ENCODE measurements around the gene SSTR4. TPM values are rescaled to one million over a fixed set of nuclear protein-coding genes. Genes with fewer than 3 reads are reported as not detected.

SSTR4 gene
- total and polyA plus RNA-seq, 4 donors, result 0.06 TPM; not detected in 3

DNA sequence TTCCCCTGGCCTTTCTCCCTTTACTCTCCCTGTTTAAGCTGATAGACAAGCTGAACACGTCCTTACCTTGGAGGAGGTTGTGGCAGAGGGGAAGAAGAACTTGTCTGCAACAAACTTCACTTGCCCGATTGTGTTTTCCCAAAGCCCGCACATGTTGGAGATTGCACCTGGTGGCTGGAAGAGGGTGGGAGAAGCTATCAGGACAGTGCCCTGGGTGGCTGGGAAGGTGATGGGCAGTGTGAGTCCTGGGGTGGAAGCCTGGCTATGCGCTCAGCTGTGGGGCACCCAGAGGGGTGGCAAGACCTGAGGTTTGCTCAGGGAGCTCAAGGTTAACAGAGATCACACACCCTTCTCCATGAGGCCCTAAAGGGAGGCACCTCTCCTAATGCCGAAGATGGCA lies 25.0 kb upstream of the SSTR4 start:
- H3K4me3 ChIP-seq, result no peak overlapping the region
- WGBS, 2 donors, result 72 to 87% methylated on average over 5 of the region's 5 CpGs
- H3K9ac ChIP-seq (ENCODE audit: insufficient read depth in 1 of 2, low read length in 2 of 2), result no peak overlapping the region
- H3K27me3 ChIP-seq (ENCODE audit: control insufficient read depth in 3 of 3, insufficient read depth in 3 of 3, low read length in 2 of 3), result no peaks in the 10 kb centered on the region
- no peaks in the 10 kb centered on the region for H3K36me3 ChIP-seq (ENCODE audit: control insufficient read depth in 4 of 4, insufficient read depth in 4 of 4, low read length in 4 of 4)
- H3K9me3 ChIP-seq (ENCODE audit: control insufficient read depth in 4 of 4, insufficient read depth in 3 of 4, low read length in 3 of 4), result peaks cover 0 to 2% (median 0%) of the 10 kb centered on the region in 4 donors
- ATAC-seq (ENCODE audit: insufficient read depth, low FRiP score) (no peak), DNase-seq (no peak)
- H3K27ac ChIP-seq (ENCODE audit: low read depth in 1 of 2, low read length in 1 of 2), result no peak overlapping the region
- peaks cover 0 to 4% (median 0%) of the 10 kb centered on the region in 5 donors for H3K4me1 ChIP-seq (ENCODE audit: control insufficient read depth in 5 of 5, insufficient read depth in 5 of 5, low read length in 5 of 5)
- TF ChIP-seq, protein P1, sequence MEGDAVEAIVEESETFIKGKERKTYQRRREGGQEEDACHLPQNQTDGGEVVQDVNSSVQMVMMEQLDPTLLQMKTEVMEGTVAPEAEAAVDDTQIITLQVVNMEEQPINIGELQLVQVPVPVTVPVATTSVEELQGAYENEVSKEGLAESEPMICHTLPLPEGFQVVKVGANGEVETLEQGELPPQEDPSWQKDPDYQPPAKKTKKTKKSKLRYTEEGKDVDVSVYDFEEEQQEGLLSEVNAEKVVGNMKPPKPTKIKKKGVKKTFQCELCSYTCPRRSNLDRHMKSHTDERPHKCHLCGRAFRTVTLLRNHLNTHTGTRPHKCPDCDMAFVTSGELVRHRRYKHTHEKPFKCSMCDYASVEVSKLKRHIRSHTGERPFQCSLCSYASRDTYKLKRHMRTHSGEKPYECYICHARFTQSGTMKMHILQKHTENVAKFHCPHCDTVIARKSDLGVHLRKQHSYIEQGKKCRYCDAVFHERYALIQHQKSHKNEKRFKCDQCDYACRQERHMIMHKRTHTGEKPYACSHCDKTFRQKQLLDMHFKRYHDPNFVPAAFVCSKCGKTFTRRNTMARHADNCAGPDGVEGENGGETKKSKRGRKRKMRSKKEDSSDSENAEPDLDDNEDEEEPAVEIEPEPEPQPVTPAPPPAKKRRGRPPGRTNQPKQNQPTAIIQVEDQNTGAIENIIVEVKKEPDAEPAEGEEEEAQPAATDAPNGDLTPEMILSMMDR (IDR thresholded peaks at IDR 0.05; ENCODE audit: control extremely low read depth, extremely low read depth), result no peak

DNA sequence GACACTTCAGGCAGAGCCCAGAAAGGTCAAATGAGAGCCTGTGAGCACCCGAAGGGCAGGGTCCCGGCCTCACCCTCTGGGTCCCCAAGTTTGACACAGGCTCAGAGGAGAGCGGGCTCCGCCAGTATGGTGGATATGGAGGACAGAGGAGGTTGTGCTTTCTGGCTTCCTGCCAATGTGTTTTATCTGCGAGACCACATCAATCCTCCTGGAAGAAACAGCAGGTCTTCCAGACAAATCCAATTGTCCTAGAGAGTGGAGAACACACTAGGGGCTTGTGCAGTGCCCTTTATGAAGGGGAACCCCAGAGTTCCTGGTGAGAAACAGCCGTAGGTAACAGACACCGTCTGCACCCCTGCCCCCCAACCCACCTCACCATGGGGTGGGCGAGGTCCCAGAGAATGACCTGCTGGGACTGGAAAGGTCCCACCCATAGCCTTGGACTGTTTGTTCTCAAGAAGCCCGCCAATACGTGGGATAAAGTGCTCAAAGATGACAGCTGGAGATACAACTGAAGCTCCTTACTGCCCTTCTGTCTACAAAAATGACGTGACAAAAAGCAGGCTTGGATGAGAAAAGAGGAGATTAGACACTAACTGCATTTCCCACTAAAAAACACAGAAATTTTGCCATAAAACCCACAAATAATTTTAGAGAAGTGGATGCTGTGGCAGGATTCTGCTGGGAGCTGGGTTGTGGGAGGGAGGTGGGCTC lies 23.9 kb upstream of the SSTR4 start:
- Histone ChIP-seq H3K36me3 (ENCODE audit: control insufficient read depth in 4 of 4, insufficient read depth in 4 of 4, low read length in 4 of 4) (no peaks in the 10 kb centered on the region), H3K9me3 (ENCODE audit: control insufficient read depth in 4 of 4, insufficient read depth in 3 of 4, low read length in 3 of 4) (peaks cover 0 to 2% (median 0%) of the 10 kb centered on the region in 4 donors), H3K27ac (ENCODE audit: low read depth in 1 of 2, low read length in 1 of 2) (no peak overlapping the region), H3K4me3 (no peak overlapping the region), H3K9ac (ENCODE audit: insufficient read depth in 1 of 2, low read length in 2 of 2) (no peak overlapping the region), H3K27me3 (ENCODE audit: control insufficient read depth in 3 of 3, insufficient read depth in 3 of 3, low read length in 2 of 3) (no peaks in the 10 kb centered on the region), H3K4me1 (ENCODE audit: control insufficient read depth in 5 of 5, insufficient read depth in 5 of 5, low read length in 5 of 5) (peaks cover 0 to 4% (median 0%) of the 10 kb centered on the region in 5 donors)
- no peak for DNase-seq
- no peak for ATAC-seq (ENCODE audit: insufficient read depth, low FRiP score)
- TF ChIP-seq, protein P1 (IDR thresholded peaks at IDR 0.05; ENCODE audit: control extremely low read depth, extremely low read depth), result no peak
- 88 to 94% methylated on average over 11 of the region's 11 CpGs for WGBS, 2 donors

DNA sequence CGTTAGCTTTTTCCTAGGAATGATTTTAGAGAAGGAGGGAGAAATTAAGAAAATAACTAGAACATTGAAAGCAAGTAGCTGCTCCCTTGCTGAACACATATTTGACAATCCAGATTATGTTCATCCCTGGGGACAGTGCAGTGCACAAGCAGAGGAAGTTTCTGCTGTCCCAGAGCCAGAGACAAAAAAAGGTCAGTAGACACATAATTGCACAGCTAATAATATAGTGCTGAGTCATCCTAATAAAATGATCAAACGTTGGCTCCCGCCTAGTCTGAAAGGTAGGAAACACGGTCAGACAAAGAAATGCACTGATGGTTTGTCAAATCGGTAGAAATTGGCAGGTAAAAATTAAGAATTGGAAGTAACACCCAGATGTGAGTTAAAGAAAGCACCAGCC lies 21.7 kb upstream of the SSTR4 start:
- peaks cover 0 to 2% (median 0%) of the 10 kb centered on the region in 4 donors for H3K9me3 ChIP-seq (ENCODE audit: control insufficient read depth in 4 of 4, insufficient read depth in 3 of 4, low read length in 3 of 4)
- no peaks in the 10 kb centered on the region for H3K27me3 ChIP-seq (ENCODE audit: control insufficient read depth in 3 of 3, insufficient read depth in 3 of 3, low read length in 2 of 3)
- TF ChIP-seq, protein P1 (IDR thresholded peaks at IDR 0.05; ENCODE audit: control extremely low read depth, extremely low read depth), result no peak
- no peak for ATAC-seq (ENCODE audit: insufficient read depth, low FRiP score)
- DNase-seq, result no peak
- no peak overlapping the region for H3K9ac ChIP-seq (ENCODE audit: insufficient read depth in 1 of 2, low read length in 2 of 2)
- WGBS, 2 donors, result 58 to 77% methylated on average over 5 of the region's 5 CpGs
- no peak overlapping the region for H3K27ac ChIP-seq (ENCODE audit: low read depth in 1 of 2, low read length in 1 of 2)
- H3K4me1 ChIP-seq (ENCODE audit: control insufficient read depth in 5 of 5, insufficient read depth in 5 of 5, low read length in 5 of 5), result peaks cover 0 to 6% (median 0%) of the 10 kb centered on the region in 5 donors
- H3K4me3 ChIP-seq, result no peak overlapping the region
- H3K36me3 ChIP-seq (ENCODE audit: control insufficient read depth in 4 of 4, insufficient read depth in 4 of 4, low read length in 4 of 4), result no peaks in the 10 kb centered on the region

Data from lung (tissue), 12 donors.